ENCODE measurements around the gene GALK2.

DNA sequence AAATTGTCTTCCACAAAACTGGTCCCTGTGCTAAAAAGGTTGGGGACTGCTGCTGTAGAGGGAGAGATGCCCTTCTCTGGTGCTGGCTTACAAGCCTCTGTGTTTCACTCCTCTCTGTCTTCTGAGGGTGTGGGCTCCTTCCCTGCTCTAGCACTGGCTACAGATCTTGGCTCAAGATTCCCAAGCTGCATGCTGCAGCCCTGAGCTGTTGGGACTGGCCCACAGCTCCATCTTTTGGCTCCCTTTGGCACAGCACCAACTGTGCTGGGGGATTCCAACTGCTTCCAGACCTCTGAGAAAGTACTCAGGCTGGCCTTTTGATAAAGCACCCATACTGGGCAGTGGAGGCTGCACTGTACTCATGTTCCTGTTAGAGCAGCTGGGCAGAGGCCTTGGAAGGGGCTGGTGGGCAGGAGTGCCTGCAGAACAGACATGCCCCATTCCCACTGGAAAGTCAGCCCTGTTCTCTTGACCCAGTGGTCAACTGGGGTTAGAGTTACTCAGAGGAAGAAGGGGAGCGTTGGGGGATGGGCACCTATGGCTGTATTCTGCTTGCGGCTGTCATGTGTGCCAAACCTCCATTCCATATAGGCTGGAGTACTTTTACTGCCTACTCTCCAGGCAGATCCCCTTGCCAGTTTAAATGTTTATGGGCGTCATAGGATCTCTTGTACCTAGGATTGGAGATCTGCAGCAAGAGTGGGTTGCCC lies 55.7 kb downstream of the GALK2 start:
- TF ChIP-seq, protein P1, sequence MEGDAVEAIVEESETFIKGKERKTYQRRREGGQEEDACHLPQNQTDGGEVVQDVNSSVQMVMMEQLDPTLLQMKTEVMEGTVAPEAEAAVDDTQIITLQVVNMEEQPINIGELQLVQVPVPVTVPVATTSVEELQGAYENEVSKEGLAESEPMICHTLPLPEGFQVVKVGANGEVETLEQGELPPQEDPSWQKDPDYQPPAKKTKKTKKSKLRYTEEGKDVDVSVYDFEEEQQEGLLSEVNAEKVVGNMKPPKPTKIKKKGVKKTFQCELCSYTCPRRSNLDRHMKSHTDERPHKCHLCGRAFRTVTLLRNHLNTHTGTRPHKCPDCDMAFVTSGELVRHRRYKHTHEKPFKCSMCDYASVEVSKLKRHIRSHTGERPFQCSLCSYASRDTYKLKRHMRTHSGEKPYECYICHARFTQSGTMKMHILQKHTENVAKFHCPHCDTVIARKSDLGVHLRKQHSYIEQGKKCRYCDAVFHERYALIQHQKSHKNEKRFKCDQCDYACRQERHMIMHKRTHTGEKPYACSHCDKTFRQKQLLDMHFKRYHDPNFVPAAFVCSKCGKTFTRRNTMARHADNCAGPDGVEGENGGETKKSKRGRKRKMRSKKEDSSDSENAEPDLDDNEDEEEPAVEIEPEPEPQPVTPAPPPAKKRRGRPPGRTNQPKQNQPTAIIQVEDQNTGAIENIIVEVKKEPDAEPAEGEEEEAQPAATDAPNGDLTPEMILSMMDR (optimal IDR thresholded peaks at IDR 0.05 in 1 of 3, IDR thresholded peaks at IDR 0.05 in 1 of 3, conservative IDR thresholded peaks at IDR 0.05 in 1 of 3; ENCODE audit: extremely low read depth in 1 of 3, insufficient read depth in 2 of 3, low read length in 3 of 3): peak; percentile 26 to 54 (median 28)
- TF ChIP-seq EZH2 (IDR thresholded peaks at IDR 0.05; ENCODE audit: low read length): no peak

Measured in keratinocyte (primary cell).